Stimulated activated CD4-positive, alpha-beta T cell treated with anti-CD3 and anti-CD28 coated beads, Interleukin-15, amount 100 ng/mL, for 1 hour (primary cell): Measurements from ENCODE around the gene COL9A3.
A peak's percentile ranks its signal among the peaks of the same experiment; 100 is the strongest.

ENCODE experiments used
- DNase-seq, 2 donors: peaks; one replicate each; pipeline ENCODE4 v3.0.0-alpha.2; 2020; ENCODE audit warnings: low read depth in 1 of 2, low spot score in 1 of 2

COL9A3 gene

GRCh38 chr20:62778601-62779416 is 38.0 kb upstream of the COL9A3 start:
- no peak for DNase-seq

GRCh38 chr20:62779417-62779685 is 37.5 kb upstream of the COL9A3 start:
- no peak for DNase-seq

- DNase-seq = no peak
These were observed 36.6 kb upstream of the COL9A3 start for GRCh38 chr20:62780204-62780603.

GRCh38 chr20:62780696-62781095 is 36.2 kb upstream of the COL9A3 start:
- DNase-seq = no peak

- DNase-seq = no peak
These were observed 34.5 kb upstream of the COL9A3 start for GRCh38 chr20:62782149-62782892.

DNA sequence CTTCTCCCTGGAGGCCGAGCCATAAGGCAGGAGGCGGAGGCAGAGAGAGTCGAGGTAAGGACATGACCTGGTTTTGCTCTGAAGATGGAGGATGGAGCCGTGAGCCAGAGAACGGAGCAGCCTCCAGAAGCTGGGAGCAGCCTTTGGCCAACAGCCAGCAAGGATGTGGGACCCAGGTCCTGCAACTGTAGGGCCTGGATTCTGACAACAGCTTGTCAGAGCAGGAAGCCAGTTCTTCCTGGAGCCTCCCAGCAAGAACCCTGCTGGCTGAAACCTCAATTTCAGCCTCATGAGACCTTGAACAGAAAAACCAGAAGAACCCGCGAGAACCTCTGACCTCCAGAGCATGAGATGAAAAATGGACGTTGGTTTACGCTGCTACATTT is 34.0 kb upstream of the COL9A3 start:
- DNase-seq = no peak

- DNase-seq = no peak
These were observed 32.4 kb upstream of the COL9A3 start for GRCh38 chr20:62784497-62784896.

- no peak for DNase-seq
These were observed 31.5 kb upstream of the COL9A3 start for GRCh38 chr20:62785393-62785792.

DNA sequence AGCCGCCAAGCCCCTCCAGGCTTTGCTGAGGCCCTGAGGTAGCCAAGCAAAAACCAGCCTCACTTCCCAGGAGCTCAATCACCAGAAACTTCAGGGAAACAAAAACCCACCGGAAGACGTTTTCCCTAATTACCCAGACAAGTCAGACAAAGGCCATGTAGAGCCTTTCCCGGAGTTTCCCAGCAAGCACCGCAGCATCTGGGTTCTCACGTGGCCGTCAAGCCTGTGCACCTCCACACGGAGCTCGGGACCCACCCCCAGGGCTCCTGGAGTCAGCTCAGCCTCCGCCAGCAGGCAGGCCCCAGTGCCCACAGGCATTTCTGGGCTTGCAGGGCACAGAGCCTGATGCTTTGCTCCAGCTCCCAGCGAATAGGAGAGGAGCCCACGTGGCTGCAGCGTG is 30.7 kb upstream of the COL9A3 start:
- no peak for DNase-seq

- no peak for DNase-seq
These were observed 29.5 kb upstream of the COL9A3 start for GRCh38 chr20:62787321-62787720.

GRCh38 chr20:62787866-62788265 is 29.0 kb upstream of the COL9A3 start:
- no peak for DNase-seq

DNA sequence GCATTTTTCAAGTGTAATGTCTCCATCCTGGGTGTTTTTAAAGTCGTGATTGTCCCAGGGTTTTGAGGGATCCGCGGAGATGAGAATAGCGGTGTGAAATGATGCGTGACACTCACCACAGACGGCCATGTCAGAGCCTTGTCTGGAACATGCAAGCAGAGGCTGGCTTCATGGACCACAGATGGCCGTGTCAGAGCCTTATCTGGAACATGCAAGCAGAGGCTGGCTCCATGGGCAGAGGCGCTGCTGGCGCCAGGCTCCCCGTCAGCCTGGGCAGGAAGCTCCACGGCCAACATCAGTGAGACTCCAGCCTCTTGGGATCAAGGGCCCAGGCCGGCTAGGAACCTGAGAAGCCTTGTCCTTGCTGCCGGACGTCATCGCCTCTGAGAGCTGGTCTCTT is 28.2 kb upstream of the COL9A3 start:
- DNase-seq = no peak

GRCh38 chr20:62790075-62790474 is 26.8 kb upstream of the COL9A3 start:
- DNase-seq = no peak

GRCh38 chr20:62791301-62792181 is 25.3 kb upstream of the COL9A3 start:
- DNase-seq = peak; percentile 40 to 50

- DNase-seq = no peak
These were observed 24.5 kb upstream of the COL9A3 start for GRCh38 chr20:62792182-62792939.

DNA sequence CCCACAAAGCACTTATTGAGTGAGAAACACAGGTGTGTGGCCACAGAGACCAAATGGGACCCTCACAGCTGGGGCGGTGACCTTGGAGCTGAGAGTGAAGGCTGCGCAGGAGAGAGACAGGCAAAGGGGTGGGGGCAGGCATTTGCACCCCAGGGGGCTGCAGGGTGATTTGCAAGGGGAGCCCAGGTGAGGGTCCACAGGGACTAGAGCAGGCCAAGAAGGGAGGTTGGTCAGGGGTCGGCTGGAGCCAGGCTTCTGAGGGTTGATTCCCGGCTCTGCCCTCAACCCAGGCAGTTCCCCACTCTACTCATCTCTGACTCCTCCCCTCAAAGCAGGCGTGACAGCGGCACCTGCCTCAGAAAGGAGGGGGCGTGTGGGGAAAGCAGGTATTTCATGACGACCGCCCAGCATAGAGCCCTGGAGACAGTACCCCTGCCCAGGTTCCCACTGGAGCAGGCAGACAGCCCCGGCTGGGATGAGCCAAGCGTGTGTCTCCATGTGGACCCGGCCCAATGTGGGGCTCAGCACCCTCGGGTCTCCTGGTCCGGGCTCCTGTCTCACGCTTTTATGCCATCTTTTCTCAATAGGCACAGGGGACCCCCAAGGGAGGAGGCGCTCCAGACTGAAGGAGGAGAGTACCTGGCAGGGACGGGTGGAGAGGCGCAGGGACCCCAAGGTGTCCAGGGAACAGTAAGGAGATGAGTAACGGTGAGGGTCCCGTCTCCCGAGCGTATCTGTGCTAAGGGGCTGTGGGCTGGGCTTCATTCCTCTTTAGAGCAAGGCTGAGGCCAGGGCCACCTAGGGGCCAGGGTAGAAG is 23.7 kb upstream of the COL9A3 start:
- DNase-seq = no peak

DNA sequence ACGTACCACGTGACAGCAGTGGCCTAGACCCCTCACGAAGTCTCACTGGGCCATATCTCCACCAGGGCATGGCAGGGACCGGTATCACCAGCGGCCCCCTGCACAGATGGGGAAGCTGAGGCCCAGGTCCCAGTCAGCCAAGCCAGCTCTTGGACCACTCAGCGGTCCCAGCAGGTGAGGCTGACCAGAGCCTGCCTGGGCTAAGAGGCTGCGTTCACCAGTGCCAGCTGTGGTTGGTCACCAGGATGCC is 23.2 kb upstream of the COL9A3 start:
- no peak for DNase-seq

DNA sequence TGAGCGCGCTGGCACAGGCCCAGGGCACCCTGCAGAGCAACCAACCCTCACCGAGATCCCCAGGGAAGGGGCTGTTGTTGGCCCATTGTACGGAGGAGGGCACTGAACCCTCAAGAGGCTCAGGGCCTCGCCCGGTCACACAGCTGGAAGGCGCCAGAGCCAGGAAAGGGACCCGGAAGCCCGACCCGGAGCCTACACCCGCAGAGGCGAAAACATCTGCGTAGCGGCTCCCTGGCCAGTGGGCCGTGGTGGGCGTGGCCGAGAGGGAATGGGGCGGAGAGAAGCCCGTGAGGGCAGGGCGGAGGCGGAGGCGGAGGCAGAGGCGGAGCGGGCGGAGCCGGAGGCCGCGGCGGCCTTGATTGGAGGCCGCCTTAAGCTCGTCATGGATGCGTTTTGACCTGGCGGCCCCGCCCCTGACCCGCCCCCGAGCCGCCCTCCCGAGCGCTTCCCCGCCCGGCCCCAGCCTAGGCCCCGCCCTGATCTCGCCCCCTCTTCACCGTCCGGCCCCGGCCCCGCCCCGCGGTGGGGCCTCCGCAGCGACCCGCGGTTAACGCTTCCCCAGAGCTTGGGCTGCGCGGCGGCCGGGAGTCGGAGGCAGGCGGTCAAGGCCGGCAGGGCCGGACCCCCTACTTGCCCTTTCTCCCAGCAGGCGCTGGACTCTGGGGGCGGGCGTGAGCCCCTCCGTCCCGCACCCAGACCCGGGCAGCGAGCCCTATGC is 22.7 kb upstream of the COL9A3 start:
- DNase-seq = peak; percentile 83 to 93

DNA sequence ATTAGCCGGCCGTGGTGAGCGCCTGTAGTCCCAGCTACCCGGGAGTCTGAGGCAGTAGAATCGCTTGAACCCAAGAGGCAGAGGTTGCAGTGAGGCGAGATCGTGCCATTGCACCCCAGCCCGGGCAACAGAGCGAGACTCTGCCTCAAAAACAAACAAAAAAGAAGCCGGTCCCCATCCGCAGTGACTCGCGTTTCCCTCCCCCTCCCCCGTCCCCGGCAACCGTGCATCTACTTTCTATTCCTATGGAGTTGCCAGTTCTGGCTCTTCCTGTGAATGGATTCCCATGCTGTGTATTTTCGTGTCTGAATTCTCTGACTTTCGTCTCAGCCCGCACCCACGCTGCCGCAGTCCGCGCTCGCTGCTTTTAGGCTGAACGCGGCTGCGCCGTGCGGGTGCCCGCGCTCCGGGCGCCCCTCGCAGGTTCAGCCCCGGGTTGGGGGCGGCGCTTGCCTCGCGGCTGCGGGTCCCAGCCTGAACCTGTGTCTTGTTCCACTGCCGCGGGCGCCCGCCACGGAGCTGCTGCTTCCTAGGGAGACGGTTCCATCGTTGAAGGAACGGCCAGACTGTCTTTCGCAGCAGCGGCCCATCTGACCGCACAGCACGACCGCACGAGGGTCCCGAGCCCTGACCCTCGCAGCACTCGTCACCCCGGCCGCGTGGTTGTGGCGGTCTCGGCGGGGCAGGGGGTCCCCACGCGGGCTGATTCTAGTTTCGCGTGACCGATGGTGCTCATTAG is 21.7 kb upstream of the COL9A3 start:
- peak in 1 of 2 donors; percentile 57 for DNase-seq
